Erythroblast (primary cell): Measurements from ENCODE around the gene SPTBN4.

Experiments used
- GATA1 ChIP-seq: IDR thresholded peaks from 2 replicates; pipeline ENCODE4 v1.6.1; 2011; ENCODE audit warnings: low read depth, mild to moderate bottlenecking, control low read depth, low read length, moderate library complexity
- POLR2A ChIP-seq: IDR thresholded peaks from 2 replicates; pipeline ENCODE4 v1.6.1; 2011; ENCODE audit warnings: mild to moderate bottlenecking, low read length

DNA sequence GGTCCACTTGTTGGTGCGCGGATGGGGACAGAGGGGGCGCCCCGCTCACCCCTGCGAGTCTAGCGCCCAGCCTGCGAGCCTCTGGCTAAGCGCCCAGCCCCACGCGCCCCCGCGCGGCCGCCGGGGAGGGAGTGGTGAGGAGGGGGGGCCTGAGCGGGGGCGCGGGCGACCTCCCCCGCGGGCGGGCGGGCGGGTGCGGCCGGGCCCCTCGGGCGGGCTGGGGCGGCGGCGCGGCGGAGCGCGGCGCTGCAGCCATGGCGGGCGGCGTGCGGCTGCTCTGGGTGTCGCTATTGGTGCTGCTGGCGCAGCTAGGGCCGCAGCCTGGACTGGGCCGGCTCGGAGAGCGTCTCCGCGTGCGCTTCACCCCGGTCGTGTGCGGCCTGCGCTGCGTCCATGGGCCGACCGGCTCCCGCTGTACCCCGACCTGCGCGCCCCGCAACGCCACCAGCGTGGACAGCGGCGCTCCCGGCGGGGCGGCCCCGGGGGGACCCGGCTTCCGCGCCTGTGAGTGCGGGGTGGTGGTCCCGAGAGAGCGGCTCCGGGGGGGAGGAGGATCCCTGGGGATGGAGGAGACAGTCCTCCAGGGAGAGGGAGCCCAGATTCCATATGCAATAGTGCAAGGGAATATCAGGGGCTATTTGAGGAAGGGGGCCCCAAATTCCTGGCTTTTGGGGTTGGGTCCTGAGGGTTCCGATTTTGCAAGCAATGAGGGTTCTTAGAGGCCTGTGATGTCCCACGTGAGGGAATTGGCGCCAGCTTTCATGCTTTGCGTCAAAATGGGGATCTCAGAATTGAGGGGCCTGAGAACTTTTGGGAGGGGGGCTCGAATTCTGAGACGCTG, 134.6 kb downstream of the SPTBN4 start, which contains the start of gene LTBP4:
- TF ChIP-seq POLR2A, result no peak
- no peak for TF ChIP-seq GATA1
